Epithelial cell of esophagus (primary cell): ENCODE data around the gene FGGY.

ENCODE experiments used
- DNase-seq: peaks from one replicate; pipeline ENCODE4 v3.0.0; 2010; ENCODE audit warnings: low read depth
- H3K4me3 ChIP-seq: 2 replicates; pipeline ENCODE4 v1.5.1; 2011; ENCODE audit warnings: mild to moderate bottlenecking, low read length, control low read depth
- CTCF ChIP-seq: IDR thresholded peaks from 2 replicates; pipeline ENCODE4 v1.5.1; 2011; ENCODE audit warnings: low read depth, mild to moderate bottlenecking, low read length, control low read depth, inconsistent platforms; ENCODE audit not compliant: insufficient read depth; ENCODE audit errors: missing control alignments

Gene FGGY

GRCh38 chr1:59804301-59804700 is 507.4 kb downstream of the FGGY start:
- DNase-seq, result peak; percentile 2

GRCh38 chr1:59805554-59805953 is 508.7 kb downstream of the FGGY start:
- no peak for TF ChIP-seq CTCF
- no peak overlapping the region for H3K4me3 ChIP-seq
- DNase-seq, result no peak

More at GRCh38 chr1:59804301-59804700, 507.4 kb downstream of the FGGY start:
- TF ChIP-seq CTCF, result no peak
- H3K4me3 ChIP-seq, result no peak overlapping the region
